Measurements from ENCODE around the gene TPM4. TPM values are rescaled to one million over a fixed set of nuclear protein-coding genes. Genes with fewer than 3 reads are reported as not detected.

TPM4 gene
- polyA plus RNA-seq, 1 donor from 2014 or later = 119 TPM

- TF ChIP-seq MXI1 (conservative IDR thresholded peaks at IDR 0.05; ENCODE audit: poor library complexity, severe bottlenecking) (no peak), POLR2AphosphoS5 (IDR thresholded peaks at IDR 0.05) (no peak), TAF1 (IDR thresholded peaks at IDR 0.05; ENCODE audit: low read depth) (no peak), RAD21 (conservative IDR thresholded peaks at IDR 0.05) (no peak), EZH2 (IDR thresholded peaks at IDR 0.05; ENCODE audit: borderline replicate concordance, insufficient read depth, low read length, poor library complexity, severe bottlenecking) (no peak), EP300 (conservative IDR thresholded peaks at IDR 0.05; ENCODE audit: poor library complexity, severe bottlenecking) (no peak), SMC3 (conservative IDR thresholded peaks at IDR 0.05; ENCODE audit: poor library complexity) (no peak)
- TF ChIP-seq, protein P1, sequence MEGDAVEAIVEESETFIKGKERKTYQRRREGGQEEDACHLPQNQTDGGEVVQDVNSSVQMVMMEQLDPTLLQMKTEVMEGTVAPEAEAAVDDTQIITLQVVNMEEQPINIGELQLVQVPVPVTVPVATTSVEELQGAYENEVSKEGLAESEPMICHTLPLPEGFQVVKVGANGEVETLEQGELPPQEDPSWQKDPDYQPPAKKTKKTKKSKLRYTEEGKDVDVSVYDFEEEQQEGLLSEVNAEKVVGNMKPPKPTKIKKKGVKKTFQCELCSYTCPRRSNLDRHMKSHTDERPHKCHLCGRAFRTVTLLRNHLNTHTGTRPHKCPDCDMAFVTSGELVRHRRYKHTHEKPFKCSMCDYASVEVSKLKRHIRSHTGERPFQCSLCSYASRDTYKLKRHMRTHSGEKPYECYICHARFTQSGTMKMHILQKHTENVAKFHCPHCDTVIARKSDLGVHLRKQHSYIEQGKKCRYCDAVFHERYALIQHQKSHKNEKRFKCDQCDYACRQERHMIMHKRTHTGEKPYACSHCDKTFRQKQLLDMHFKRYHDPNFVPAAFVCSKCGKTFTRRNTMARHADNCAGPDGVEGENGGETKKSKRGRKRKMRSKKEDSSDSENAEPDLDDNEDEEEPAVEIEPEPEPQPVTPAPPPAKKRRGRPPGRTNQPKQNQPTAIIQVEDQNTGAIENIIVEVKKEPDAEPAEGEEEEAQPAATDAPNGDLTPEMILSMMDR (IDR thresholded peaks at IDR 0.05; ENCODE audit: poor library complexity, severe bottlenecking) = no peak
- TF ChIP-seq, protein P2, sequence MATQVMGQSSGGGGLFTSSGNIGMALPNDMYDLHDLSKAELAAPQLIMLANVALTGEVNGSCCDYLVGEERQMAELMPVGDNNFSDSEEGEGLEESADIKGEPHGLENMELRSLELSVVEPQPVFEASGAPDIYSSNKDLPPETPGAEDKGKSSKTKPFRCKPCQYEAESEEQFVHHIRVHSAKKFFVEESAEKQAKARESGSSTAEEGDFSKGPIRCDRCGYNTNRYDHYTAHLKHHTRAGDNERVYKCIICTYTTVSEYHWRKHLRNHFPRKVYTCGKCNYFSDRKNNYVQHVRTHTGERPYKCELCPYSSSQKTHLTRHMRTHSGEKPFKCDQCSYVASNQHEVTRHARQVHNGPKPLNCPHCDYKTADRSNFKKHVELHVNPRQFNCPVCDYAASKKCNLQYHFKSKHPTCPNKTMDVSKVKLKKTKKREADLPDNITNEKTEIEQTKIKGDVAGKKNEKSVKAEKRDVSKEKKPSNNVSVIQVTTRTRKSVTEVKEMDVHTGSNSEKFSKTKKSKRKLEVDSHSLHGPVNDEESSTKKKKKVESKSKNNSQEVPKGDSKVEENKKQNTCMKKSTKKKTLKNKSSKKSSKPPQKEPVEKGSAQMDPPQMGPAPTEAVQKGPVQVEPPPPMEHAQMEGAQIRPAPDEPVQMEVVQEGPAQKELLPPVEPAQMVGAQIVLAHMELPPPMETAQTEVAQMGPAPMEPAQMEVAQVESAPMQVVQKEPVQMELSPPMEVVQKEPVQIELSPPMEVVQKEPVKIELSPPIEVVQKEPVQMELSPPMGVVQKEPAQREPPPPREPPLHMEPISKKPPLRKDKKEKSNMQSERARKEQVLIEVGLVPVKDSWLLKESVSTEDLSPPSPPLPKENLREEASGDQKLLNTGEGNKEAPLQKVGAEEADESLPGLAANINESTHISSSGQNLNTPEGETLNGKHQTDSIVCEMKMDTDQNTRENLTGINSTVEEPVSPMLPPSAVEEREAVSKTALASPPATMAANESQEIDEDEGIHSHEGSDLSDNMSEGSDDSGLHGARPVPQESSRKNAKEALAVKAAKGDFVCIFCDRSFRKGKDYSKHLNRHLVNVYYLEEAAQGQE (IDR thresholded peaks at IDR 0.05; ENCODE audit: borderline replicate concordance) = no peak
- no peaks in the 10 kb centered on the region for H4K20me1 ChIP-seq (ENCODE audit: insufficient read depth)
- H3K4me2 ChIP-seq (ENCODE audit: low read length) = no peak overlapping the region
- H3K4me3 ChIP-seq (ENCODE audit: low read length) = no peak overlapping the region
- H3K9me3 ChIP-seq (ENCODE audit: low read length) = no peaks in the 10 kb centered on the region
- no peaks in the 10 kb centered on the region for H3K36me3 ChIP-seq (ENCODE audit: insufficient read depth, low read length)
- no peak overlapping the region for H3K27ac ChIP-seq (ENCODE audit: low read length)
- H3F3A ChIP-seq (ENCODE audit: insufficient read depth, low read length, poor library complexity, severe bottlenecking) = no peaks in the 10 kb centered on the region
- no peaks in the 10 kb centered on the region for H3K9me2 ChIP-seq (ENCODE audit: insufficient read depth, low read length)
- H3K9ac ChIP-seq (ENCODE audit: low read length) = no peak overlapping the region
- no peaks in the 10 kb centered on the region for H3K79me2 ChIP-seq (replicated peaks; ENCODE audit: insufficient read depth, low read length)
- H2AFZ ChIP-seq (ENCODE audit: low read depth, low read length) = no peak overlapping the region
- no peaks in the 10 kb centered on the region for H3K27me3 ChIP-seq (ENCODE audit: insufficient read depth, low read depth, low read length)
Measured at GRCh38 chr19:16057062-16057461, 19.2 kb upstream of the TPM4 start.

DNA sequence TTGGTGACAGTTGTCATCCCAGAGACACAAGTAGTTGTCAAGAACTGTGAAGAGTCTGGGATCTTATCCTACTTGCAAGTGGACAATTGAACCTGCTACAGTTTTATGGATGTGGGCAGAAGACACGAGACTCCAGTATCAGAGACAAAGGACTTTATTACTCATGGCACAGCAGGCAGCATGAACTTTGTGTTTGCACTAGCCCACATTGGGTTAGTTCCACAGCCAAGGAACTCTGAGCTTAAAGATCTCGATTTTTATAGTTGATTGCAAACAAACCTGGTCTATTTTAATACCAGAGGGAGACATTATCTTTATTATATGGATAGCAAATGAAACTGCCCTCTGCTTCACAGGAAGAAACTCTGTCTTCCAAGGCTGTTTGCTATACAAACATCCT lies 16.0 kb upstream of the TPM4 start:
- Histone ChIP-seq H3K9ac (ENCODE audit: low read length) (no peak overlapping the region), H4K20me1 (ENCODE audit: insufficient read depth) (no peaks in the 10 kb centered on the region), H3K79me2 (replicated peaks; ENCODE audit: insufficient read depth, low read length) (no peaks in the 10 kb centered on the region), H3F3A (ENCODE audit: insufficient read depth, low read length, poor library complexity, severe bottlenecking) (no peaks in the 10 kb centered on the region), H3K9me2 (ENCODE audit: insufficient read depth, low read length) (no peaks in the 10 kb centered on the region), H3K4me2 (ENCODE audit: low read length) (no peak overlapping the region), H3K27ac (ENCODE audit: low read length) (no peak overlapping the region), H3K9me3 (ENCODE audit: low read length) (no peaks in the 10 kb centered on the region), H3K36me3 (ENCODE audit: insufficient read depth, low read length) (no peaks in the 10 kb centered on the region), H2AFZ (ENCODE audit: low read depth, low read length) (no peak overlapping the region), H3K4me3 (ENCODE audit: low read length) (no peak overlapping the region), H3K27me3 (ENCODE audit: insufficient read depth, low read depth, low read length) (no peaks in the 10 kb centered on the region)
- no peak for TF ChIP-seq RAD21 (conservative IDR thresholded peaks at IDR 0.05)
- TF ChIP-seq EP300 (conservative IDR thresholded peaks at IDR 0.05; ENCODE audit: poor library complexity, severe bottlenecking) = no peak
- no peak for TF ChIP-seq TAF1 (IDR thresholded peaks at IDR 0.05; ENCODE audit: low read depth)
- TF ChIP-seq EZH2 (IDR thresholded peaks at IDR 0.05; ENCODE audit: borderline replicate concordance, insufficient read depth, low read length, poor library complexity, severe bottlenecking) = no peak
- TF ChIP-seq, protein P1 (IDR thresholded peaks at IDR 0.05; ENCODE audit: poor library complexity, severe bottlenecking) = no peak
- TF ChIP-seq SMC3 (conservative IDR thresholded peaks at IDR 0.05; ENCODE audit: poor library complexity) = no peak
- TF ChIP-seq, protein P2 (IDR thresholded peaks at IDR 0.05; ENCODE audit: borderline replicate concordance) = no peak
- TF ChIP-seq MXI1 (conservative IDR thresholded peaks at IDR 0.05; ENCODE audit: poor library complexity, severe bottlenecking) = no peak
- TF ChIP-seq POLR2AphosphoS5 (IDR thresholded peaks at IDR 0.05) = no peak
